Suprapubic skin (tissue), 4 donors: ENCODE data around the gene FCN2. TPM values are rescaled to one million over a fixed set of nuclear protein-coding genes. Genes with fewer than 3 reads are reported as not detected.
A peak's percentile ranks its signal among the peaks of the same experiment; 100 is the strongest.

ENCODE experiments used
- DNase-seq, 2 donors: peaks; one replicate each; pipeline ENCODE4 v3.0.0-alpha.2; 2019; ENCODE audit warnings: low spot score in 2 of 2
- H3K27ac ChIP-seq: fragments of 200-600 bp; sonication (generic); one replicate; pipeline ENCODE4 v1.5.1; 2019
- H3K27me3 ChIP-seq: fragments of 200-600 bp; sonication (generic); one replicate; pipeline ENCODE4 v1.5.1; 2019
- H3K36me3 ChIP-seq: fragments of 200-600 bp; sonication (generic); one replicate; pipeline ENCODE4 v1.5.1; 2019
- H3K4me1 ChIP-seq: fragments of 200-600 bp; sonication (generic); one replicate; pipeline ENCODE4 v1.5.1; 2019
- H3K4me3 ChIP-seq: fragments of 200-600 bp; sonication (generic); one replicate; pipeline ENCODE4 v1.5.1; 2019; ENCODE audit warnings: mild to moderate bottlenecking
- H3K9me3 ChIP-seq: fragments of 200-600 bp; sonication (generic); one replicate; pipeline ENCODE4 v1.5.1; 2019
- EP300 ChIP-seq: sonication (generic); formaldehyde crosslinking; IDR thresholded peaks from one replicate; pipeline ENCODE4 v1.6.1; 2017; ENCODE audit warnings: antibody characterized with exemption
- POLR2A ChIP-seq, 2 donors: fragments of 450-650 bp; IDR thresholded peaks; one replicate each; pipeline ENCODE4 v1.6.1; 2017; ENCODE audit warnings: antibody characterized with exemption in 2 of 2, mild to moderate bottlenecking in 2 of 2, moderate library complexity in 2 of 2
- POLR2AphosphoS5 ChIP-seq, 3 donors: sonication (generic); formaldehyde crosslinking; IDR thresholded peaks; one replicate each; pipeline ENCODE4 v1.6.1; 2017; ENCODE audit warnings: antibody characterized with exemption in 3 of 3
- WGBS: methylation state at CpG from one replicate; pipeline ENCODE4 v1.1.5; 2018; 5-methylcytosine and 5-hydroxymethylcytosine counted together
- total RNA-seq, 4 donors: library from RNA; depleted of rRNA; stranded (reverse); fragments of >200 nt; gene quantifications; one replicate each; pipeline ENCODE4 v1.1.0, GENCODE V29; 2016
- TF ChIP-seq, protein P1 (sequence below), 2 donors: fragments of 200-600 bp in 1 of 2; fragments of 450-650 bp in 1 of 2; sonication (generic) in 1 of 2; IDR thresholded peaks; one replicate each; pipeline ENCODE4 v1.5.1; 2016 to 2019; ENCODE audit warnings: antibody characterized with exemption in 2 of 2, mild to moderate bottlenecking in 1 of 2, moderate library complexity in 1 of 2

FCN2 gene
- total RNA-seq, 4 donors from 2014 or later, result 1.4 TPM; not detected in 3

DNA sequence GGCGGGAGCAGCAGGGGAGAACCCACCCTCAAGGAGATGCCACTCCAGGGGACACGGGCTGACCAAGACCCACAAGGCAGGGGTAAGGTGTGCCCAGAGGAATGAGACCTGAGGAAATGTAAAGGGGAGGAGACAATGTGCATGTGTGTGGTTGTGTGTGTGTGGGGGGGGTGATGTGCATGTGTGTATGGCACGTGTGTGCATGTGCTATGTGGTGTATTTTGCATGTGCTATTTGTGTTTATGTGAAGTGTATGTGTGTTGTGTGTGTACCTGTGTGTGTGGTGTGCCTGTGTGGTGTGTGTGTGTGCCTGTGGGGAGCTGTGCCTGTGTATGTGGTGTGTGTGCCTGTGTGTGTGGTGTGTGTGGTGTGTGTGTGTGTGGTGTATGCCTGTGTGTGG is 33.5 kb upstream of the FCN2 start:
- WGBS, result 92% methylated on average over 3 of the region's 3 CpGs
- no peak overlapping the region for H3K27ac ChIP-seq
- H3K36me3 ChIP-seq, result peaks cover 20% of the 10 kb centered on the region
- H3K9me3 ChIP-seq, result no peaks in the 10 kb centered on the region
- H3K27me3 ChIP-seq, result no peaks in the 10 kb centered on the region
- no peak for DNase-seq
- H3K4me3 ChIP-seq, result no peak overlapping the region
- H3K4me1 ChIP-seq, result no peaks in the 10 kb centered on the region
- TF ChIP-seq POLR2A (IDR thresholded peaks at IDR 0.05), result no peak
- TF ChIP-seq POLR2AphosphoS5 (IDR thresholded peaks at IDR 0.05), result no peak
- TF ChIP-seq, protein P1, sequence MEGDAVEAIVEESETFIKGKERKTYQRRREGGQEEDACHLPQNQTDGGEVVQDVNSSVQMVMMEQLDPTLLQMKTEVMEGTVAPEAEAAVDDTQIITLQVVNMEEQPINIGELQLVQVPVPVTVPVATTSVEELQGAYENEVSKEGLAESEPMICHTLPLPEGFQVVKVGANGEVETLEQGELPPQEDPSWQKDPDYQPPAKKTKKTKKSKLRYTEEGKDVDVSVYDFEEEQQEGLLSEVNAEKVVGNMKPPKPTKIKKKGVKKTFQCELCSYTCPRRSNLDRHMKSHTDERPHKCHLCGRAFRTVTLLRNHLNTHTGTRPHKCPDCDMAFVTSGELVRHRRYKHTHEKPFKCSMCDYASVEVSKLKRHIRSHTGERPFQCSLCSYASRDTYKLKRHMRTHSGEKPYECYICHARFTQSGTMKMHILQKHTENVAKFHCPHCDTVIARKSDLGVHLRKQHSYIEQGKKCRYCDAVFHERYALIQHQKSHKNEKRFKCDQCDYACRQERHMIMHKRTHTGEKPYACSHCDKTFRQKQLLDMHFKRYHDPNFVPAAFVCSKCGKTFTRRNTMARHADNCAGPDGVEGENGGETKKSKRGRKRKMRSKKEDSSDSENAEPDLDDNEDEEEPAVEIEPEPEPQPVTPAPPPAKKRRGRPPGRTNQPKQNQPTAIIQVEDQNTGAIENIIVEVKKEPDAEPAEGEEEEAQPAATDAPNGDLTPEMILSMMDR (IDR thresholded peaks at IDR 0.05), result no peak
- no peak for TF ChIP-seq EP300

DNA sequence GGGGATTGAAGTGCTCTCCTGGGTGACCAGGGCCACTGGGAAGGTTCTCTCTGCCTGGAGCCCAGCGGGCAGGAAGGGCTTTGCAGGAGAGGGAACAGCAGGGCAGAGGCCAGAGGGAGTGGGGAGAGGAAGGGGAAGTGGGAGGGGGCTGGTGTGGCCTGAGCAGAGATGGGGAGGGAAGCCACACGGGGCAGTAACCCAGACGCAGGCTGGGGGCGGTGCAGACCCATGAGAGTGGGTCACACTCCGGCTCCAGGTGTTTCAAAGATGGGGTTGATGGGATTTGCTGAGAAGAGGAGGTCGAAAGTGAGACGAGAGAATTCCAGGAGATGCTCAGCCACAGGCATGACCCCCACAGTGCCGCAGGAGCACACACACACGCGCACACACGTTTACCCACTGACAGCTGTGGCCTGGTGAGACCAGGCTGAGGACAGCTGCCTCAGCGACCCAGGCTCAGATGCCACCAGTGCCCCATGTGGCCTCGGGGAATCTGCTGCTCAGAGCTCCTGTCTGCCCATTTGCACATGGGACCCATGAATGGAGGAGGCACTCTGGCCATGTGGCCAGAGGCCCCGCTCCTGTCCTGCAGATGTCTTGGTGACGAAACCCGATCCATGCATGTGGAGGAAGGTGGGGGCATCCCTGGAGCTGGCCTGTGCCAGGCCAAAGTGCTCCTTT is 32.7 kb upstream of the FCN2 start:
- Histone ChIP-seq H3K27ac (no peak overlapping the region), H3K27me3 (no peaks in the 10 kb centered on the region), H3K4me3 (no peak overlapping the region), H3K36me3 (peaks cover 15% of the 10 kb centered on the region), H3K9me3 (no peaks in the 10 kb centered on the region), H3K4me1 (no peaks in the 10 kb centered on the region)
- DNase-seq, result no peak
- WGBS, result 84% methylated on average over 16 of the region's 16 CpGs
- no peak for TF ChIP-seq POLR2A (IDR thresholded peaks at IDR 0.05)
- TF ChIP-seq, protein P1 (IDR thresholded peaks at IDR 0.05), result no peak

DNA sequence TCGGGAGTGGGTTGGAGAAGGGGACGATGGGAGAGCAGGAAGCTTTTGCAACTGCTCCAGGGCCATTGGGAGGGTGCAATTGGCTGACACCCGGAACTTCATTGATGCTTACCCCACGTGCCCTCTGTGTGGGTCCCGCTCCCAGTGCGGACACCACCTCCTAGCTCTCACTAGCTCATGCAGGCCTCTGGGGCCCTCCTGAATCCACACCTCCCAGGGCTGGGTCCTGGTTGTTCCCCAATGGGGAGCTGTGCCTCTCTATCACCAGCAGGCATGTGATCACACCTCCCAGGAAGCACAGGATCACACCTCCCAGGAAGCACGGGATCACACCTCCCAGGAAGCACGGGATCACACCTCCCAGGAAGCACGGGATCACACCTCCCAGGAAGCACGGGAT is 32.1 kb upstream of the FCN2 start:
- no peaks in the 10 kb centered on the region for H3K9me3 ChIP-seq
- no peak overlapping the region for H3K4me3 ChIP-seq
- H3K4me1 ChIP-seq, result no peaks in the 10 kb centered on the region
- 100% methylated on average over 2 of the region's 10 CpGs for WGBS
- TF ChIP-seq POLR2A (IDR thresholded peaks at IDR 0.05), result no peak
- TF ChIP-seq EP300, result no peak
- TF ChIP-seq, protein P1 (IDR thresholded peaks at IDR 0.05), result no peak
- TF ChIP-seq POLR2AphosphoS5 (IDR thresholded peaks at IDR 0.05), result no peak
- no peak overlapping the region for H3K27ac ChIP-seq
- no peak for DNase-seq
- no peaks in the 10 kb centered on the region for H3K27me3 ChIP-seq
- H3K36me3 ChIP-seq, result peaks cover 13% of the 10 kb centered on the region

DNA sequence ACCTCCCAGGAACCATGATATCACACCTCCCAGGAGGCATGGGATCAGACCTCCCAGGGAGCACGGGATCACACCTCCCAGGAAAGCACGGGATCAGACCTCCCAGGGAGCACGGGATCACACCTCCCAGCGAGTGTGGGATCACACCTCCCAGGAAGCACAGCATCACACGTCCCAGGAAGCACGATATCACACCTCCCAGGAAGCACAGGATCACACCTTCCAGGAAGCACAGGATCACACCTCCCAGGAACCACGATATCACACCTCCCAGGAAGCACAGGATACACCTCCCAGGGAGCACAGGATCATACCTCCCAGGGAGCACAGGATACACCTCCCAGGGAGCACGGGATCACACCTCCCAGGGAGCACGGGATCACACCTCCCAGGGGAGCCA is 30.0 kb upstream of the FCN2 start:
- WGBS, result 100% methylated on average over 2 of the region's 9 CpGs
- H3K27me3 ChIP-seq, result peaks cover 6% of the 10 kb centered on the region
- H3K9me3 ChIP-seq, result no peaks in the 10 kb centered on the region
- H3K27ac ChIP-seq, result no peak overlapping the region
- H3K4me1 ChIP-seq, result no peaks in the 10 kb centered on the region
- DNase-seq, result peak in 1 of 2 donors; percentile 28
- TF ChIP-seq POLR2A (IDR thresholded peaks at IDR 0.05) (no peak), POLR2AphosphoS5 (IDR thresholded peaks at IDR 0.05) (no peak)
- TF ChIP-seq, protein P1 (IDR thresholded peaks at IDR 0.05), result no peak
- H3K36me3 ChIP-seq, result no peaks in the 10 kb centered on the region
- no peak overlapping the region for H3K4me3 ChIP-seq

DNA sequence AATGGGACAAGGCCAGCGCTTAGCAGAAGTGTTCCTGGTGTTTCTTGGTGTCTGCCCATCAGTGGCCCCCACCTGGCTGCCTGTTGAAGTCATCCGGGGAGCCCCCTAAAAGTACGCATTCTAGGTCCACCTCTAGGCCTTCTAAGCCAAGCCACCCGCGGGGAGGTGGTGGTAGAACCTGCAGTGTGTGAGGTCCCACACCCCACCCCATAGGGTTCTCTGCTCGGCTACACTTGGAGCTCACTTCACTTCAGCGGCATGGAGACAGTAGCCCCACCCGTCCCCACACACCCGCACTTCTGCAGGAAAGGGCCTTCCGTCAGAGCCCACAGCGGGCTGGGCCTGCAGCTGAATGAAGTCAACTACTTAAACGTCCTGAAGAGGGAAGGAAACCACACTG is 29.6 kb upstream of the FCN2 start:
- DNase-seq, result no peak
- H3K27ac ChIP-seq, result no peak overlapping the region
- TF ChIP-seq EP300, result no peak
- TF ChIP-seq POLR2AphosphoS5 (IDR thresholded peaks at IDR 0.05), result no peak
- TF ChIP-seq, protein P1 (IDR thresholded peaks at IDR 0.05), result no peak
- TF ChIP-seq POLR2A (IDR thresholded peaks at IDR 0.05), result no peak
- H3K4me3 ChIP-seq, result no peak overlapping the region
- no peaks in the 10 kb centered on the region for H3K4me1 ChIP-seq
- H3K36me3 ChIP-seq, result no peaks in the 10 kb centered on the region
- WGBS, result 63% methylated on average over 6 of the region's 12 CpGs
- peaks cover 10% of the 10 kb centered on the region for H3K27me3 ChIP-seq
- no peaks in the 10 kb centered on the region for H3K9me3 ChIP-seq
